Measurements from ENCODE around the gene SWT1.

The SWT1 gene

DNA sequence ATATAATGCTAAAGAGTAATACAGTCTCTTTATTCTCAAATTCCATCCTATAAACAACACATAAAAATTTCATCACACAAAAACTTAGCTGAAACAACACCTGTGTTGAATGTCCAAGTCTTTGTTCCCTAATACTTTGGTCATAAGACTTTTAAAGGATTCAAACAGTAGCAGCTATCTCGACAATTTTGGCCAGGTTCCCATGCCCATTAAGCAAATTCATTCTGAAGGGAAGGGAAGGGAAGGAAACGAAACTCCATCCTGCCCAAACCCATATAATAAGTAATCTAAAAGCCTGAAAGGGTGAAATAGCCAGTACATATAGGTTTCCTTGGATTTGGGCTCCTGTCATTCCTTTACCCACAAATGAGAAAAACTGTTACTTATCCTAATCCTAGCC is 152.6 kb downstream of the SWT1 start:
- no peaks in the 10 kb centered on the region for H3K27me3 ChIP-seq (ENCODE audit: insufficient read depth, poor library complexity, severe bottlenecking)
- TF ChIP-seq POLR2AphosphoS5 (IDR thresholded peaks at IDR 0.05; ENCODE audit: low read depth): no peak
- no peak for TF ChIP-seq SPI1 (IDR thresholded peaks at IDR 0.05; ENCODE audit: borderline replicate concordance, low read depth)
- no peak for TF ChIP-seq GABPA (IDR thresholded peaks at IDR 0.05; ENCODE audit: low read depth)
- TF ChIP-seq, protein P1, sequence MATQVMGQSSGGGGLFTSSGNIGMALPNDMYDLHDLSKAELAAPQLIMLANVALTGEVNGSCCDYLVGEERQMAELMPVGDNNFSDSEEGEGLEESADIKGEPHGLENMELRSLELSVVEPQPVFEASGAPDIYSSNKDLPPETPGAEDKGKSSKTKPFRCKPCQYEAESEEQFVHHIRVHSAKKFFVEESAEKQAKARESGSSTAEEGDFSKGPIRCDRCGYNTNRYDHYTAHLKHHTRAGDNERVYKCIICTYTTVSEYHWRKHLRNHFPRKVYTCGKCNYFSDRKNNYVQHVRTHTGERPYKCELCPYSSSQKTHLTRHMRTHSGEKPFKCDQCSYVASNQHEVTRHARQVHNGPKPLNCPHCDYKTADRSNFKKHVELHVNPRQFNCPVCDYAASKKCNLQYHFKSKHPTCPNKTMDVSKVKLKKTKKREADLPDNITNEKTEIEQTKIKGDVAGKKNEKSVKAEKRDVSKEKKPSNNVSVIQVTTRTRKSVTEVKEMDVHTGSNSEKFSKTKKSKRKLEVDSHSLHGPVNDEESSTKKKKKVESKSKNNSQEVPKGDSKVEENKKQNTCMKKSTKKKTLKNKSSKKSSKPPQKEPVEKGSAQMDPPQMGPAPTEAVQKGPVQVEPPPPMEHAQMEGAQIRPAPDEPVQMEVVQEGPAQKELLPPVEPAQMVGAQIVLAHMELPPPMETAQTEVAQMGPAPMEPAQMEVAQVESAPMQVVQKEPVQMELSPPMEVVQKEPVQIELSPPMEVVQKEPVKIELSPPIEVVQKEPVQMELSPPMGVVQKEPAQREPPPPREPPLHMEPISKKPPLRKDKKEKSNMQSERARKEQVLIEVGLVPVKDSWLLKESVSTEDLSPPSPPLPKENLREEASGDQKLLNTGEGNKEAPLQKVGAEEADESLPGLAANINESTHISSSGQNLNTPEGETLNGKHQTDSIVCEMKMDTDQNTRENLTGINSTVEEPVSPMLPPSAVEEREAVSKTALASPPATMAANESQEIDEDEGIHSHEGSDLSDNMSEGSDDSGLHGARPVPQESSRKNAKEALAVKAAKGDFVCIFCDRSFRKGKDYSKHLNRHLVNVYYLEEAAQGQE (IDR thresholded peaks at IDR 0.05; ENCODE audit: insufficient replicate concordance, low read depth): no peak
- TF ChIP-seq, protein P2, sequence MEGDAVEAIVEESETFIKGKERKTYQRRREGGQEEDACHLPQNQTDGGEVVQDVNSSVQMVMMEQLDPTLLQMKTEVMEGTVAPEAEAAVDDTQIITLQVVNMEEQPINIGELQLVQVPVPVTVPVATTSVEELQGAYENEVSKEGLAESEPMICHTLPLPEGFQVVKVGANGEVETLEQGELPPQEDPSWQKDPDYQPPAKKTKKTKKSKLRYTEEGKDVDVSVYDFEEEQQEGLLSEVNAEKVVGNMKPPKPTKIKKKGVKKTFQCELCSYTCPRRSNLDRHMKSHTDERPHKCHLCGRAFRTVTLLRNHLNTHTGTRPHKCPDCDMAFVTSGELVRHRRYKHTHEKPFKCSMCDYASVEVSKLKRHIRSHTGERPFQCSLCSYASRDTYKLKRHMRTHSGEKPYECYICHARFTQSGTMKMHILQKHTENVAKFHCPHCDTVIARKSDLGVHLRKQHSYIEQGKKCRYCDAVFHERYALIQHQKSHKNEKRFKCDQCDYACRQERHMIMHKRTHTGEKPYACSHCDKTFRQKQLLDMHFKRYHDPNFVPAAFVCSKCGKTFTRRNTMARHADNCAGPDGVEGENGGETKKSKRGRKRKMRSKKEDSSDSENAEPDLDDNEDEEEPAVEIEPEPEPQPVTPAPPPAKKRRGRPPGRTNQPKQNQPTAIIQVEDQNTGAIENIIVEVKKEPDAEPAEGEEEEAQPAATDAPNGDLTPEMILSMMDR (IDR thresholded peaks at IDR 0.05; ENCODE audit: insufficient read depth, low read length): no peak
- DNase-seq (ENCODE audit: low read depth in 1 of 2, low spot score in 1 of 2): no peak
- no peak overlapping the region for H3K4me3 ChIP-seq (replicated peaks; ENCODE audit: insufficient read depth, low read length)
- H3K27ac ChIP-seq (replicated peaks): no peak overlapping the region

DNA sequence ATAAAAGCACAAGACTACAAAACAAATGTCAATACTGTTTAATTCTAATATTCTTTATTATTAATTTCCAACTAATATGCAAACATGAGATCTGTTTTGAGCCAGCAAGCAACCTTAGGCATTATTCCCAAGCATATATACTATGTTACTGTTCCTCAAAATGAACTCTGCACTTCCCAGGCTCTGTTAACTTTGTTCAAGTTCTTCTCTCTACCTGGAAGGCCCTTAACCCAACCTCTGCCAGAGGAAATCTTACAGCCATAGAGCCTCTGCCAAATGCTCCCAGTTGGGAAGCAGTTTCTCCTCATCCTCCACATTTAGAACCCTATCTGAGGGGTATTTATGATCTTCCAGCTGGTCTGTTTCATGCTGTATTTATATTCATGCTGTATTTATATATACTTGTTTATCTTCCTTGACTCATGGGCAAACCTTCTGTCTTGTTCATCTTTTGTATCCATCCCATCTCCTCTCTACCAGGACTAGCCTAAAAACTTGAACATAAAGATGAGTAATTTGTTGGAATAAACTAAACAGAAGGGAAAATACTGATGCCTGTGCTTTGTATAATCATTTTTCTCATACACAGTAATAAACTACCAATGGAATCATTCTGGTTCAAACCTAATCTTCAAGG is 154.7 kb downstream of the SWT1 start:
- H3K27ac ChIP-seq (replicated peaks): no peak overlapping the region
- TF ChIP-seq, protein P2 (IDR thresholded peaks at IDR 0.05; ENCODE audit: insufficient read depth, low read length): no peak
- TF ChIP-seq GABPA (IDR thresholded peaks at IDR 0.05; ENCODE audit: low read depth) (no peak), POLR2AphosphoS5 (IDR thresholded peaks at IDR 0.05; ENCODE audit: low read depth) (no peak), SPI1 (IDR thresholded peaks at IDR 0.05; ENCODE audit: borderline replicate concordance, low read depth) (no peak)
- TF ChIP-seq, protein P1 (IDR thresholded peaks at IDR 0.05; ENCODE audit: insufficient replicate concordance, low read depth): no peak
- H3K4me3 ChIP-seq (replicated peaks; ENCODE audit: insufficient read depth, low read length): no peak overlapping the region
- no peak for DNase-seq (ENCODE audit: low read depth in 1 of 2, low spot score in 1 of 2)
- no peaks in the 10 kb centered on the region for H3K27me3 ChIP-seq (ENCODE audit: insufficient read depth, poor library complexity, severe bottlenecking)

DNA sequence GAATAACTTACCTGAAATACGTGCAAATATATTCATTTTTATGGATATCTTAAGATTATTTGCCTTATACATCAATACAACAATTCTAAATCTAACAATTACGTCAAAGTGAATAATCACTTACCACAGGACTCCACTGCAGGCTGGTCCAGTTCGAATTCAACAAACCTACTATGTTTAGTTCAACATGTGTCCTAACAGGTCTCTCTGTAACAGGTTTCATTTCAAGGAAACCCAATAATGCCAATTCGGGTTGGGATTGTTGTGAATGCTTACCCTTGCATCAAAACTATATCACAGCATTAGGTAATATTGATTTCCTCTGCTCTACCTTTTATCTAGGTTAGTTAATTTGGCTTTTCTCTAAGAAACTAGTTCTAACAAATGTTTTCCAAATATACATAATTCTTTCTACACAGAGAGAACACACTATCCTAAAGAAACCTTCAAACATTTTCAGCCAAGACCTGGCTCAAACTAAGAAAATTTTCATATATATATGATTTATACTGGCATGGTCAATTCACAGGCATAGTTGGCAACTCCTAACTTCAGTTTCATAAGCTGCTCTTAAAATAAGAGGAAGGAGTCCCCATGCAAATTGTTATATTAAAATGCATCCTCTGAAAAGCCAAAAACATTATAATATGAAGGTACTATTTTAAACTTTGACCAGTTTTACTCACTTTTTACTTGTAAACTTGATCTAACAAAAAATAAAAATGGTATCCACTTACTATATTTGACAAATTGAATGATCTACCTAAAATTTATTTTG is 155.6 kb downstream of the SWT1 start:
- DNase-seq (ENCODE audit: low read depth in 1 of 2, low spot score in 1 of 2): no peak
- TF ChIP-seq, protein P1 (IDR thresholded peaks at IDR 0.05; ENCODE audit: insufficient replicate concordance, low read depth): no peak
- TF ChIP-seq POLR2AphosphoS5 (IDR thresholded peaks at IDR 0.05; ENCODE audit: low read depth) (no peak), GABPA (IDR thresholded peaks at IDR 0.05; ENCODE audit: low read depth) (no peak), SPI1 (IDR thresholded peaks at IDR 0.05; ENCODE audit: borderline replicate concordance, low read depth) (no peak)
- TF ChIP-seq, protein P2 (IDR thresholded peaks at IDR 0.05; ENCODE audit: insufficient read depth, low read length): no peak
- Histone ChIP-seq H3K27me3 (ENCODE audit: insufficient read depth, poor library complexity, severe bottlenecking) (no peaks in the 10 kb centered on the region), H3K27ac (replicated peaks) (no peak overlapping the region), H3K4me3 (replicated peaks; ENCODE audit: insufficient read depth, low read length) (no peak overlapping the region)
